ENCODE results near the gene TNFAIP6.
"Not testable (repeated sequence)": the region's sequence is repeated elsewhere in the genome, so short reads cannot be mapped to it uniquely, and the experiment has no call there.

The TNFAIP6 gene, protein sequence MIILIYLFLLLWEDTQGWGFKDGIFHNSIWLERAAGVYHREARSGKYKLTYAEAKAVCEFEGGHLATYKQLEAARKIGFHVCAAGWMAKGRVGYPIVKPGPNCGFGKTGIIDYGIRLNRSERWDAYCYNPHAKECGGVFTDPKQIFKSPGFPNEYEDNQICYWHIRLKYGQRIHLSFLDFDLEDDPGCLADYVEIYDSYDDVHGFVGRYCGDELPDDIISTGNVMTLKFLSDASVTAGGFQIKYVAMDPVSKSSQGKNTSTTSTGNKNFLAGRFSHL

DNA sequence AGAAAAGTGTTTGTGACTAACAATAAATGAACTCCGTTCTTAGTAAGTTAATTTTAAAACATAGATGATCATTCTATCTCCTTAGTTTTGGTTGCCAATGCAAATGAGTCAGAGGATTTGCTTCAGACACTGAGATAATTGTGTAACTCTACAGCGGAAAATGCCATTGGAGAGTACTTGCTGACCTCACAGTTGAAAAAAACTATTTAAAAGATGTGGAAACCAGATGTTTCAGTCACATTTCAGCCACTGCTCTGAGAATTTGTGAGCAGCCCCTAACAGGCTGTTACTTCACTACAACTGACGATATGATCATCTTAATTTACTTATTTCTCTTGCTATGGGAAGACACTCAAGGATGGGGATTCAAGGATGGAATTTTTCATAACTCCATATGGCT is at the start of gene TNFAIP6:
TSS of gene TNFAIP6 (plus strand) at position 234 of the 400 bp plus-strand sequence. CDS start at position 309, 75 bp downstream.
- DNase-seq: peak; percentile 47

DNA sequence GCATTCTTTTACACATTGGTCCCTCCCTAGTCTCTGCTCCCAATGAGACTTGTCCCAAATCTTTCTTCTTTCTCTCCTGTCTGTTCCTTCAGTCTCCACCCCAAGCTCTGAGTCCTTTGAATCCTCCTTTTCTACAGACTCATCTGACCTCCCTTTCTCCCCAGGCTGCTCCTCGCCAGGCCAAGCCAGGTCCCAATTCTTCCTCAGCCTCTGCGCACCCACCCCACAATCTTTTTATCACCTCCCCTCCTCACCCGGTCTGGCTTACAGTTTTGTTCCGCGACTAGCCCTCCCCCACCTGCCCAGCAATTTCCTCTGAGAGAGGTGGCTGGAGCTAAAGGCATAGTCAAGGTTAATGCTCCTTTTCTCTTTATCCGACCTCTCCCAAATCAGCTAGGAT is 47.1 kb upstream of the TNFAIP6 start:
- DNase-seq: not testable (repeated sequence)

DNA sequence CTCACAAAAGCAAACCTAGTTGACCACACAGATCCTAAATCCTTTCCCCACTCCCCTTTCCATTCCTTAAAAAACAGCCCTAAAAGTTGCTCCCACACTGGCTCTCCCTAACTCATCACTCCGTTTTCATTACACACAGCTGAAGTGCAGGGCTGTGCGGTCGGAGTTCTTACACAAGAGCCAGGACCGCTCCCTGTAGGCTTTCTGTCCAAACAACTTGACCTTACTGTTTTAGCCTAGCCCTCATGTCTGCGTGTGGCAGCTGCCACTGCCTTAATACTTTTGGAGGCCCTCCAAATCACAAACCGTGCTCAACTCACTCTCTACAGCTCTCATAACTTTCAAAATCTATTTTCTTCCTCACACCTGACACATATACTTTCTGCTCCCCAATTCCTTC is 45.0 kb upstream of the TNFAIP6 start:
- DNase-seq: not testable (repeated sequence)

DNA sequence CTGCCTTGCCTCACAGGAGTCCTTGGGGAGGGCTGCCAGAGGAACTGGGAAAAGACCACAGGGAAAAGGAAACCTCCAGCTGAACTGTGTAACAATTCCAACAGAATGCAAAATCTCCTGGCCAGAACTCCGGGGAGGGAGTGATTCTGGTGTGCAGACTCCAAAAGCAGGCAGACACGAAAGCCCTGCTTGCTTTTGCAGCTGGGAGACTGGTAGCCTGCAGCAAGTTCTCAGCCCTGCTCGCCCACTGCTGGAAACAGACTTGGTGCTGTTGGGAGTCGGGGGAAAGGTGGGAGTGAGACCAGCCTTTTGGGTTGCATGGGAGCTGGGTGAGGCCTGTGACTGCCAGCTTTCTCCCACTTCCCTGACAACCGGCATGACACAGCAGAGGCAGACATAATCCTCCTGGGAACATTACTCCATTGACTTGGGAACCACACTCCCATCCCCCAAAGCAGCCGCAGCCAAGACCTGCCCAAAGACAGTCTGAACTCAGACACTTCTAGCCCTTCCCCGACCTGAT is 42.0 kb upstream of the TNFAIP6 start:
- peak; percentile 59 for DNase-seq

DNA sequence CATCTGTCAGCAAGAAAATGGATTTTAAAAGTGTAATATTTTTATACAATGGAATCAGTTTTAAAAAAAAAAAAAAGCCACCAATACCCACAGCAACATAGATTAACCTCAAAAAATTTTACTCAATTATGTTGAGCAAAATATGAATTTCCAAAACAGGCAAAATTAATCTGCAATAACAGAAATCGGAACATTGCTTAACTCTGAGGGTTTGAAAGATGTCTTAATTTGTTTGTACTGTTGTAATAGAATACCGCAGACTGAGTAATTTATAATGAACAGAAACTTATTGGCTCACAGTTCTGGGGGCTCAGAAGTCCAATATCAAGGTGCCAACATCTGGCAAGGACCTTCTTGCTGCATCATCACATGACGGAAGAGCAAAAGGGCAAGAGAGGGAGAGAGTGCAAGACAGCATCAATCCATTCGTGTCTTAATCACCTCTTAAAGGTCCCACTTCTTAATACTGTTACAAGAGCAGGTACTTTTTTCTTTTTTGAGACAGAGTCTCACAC is 31.8 kb upstream of the TNFAIP6 start:
- DNase-seq: no peak

DNA sequence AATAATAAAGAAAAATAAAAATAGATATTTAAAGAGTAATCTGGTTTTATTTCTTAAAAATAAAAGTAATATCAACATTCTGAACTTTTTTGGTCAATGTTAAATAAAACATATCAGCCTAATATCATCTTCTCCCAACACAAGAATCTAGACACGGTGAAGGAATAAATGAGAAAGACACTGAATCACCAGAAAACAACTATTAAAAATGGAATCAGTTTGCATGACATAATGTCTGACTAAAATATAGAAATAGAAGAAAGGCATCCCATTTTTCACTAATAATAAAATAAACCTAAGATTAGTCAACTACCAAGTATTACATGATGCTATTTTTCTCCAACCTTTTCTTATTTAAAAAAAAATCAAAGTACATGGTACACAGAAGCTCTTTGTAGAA is 30.8 kb upstream of the TNFAIP6 start:
- DNase-seq: no peak

DNA sequence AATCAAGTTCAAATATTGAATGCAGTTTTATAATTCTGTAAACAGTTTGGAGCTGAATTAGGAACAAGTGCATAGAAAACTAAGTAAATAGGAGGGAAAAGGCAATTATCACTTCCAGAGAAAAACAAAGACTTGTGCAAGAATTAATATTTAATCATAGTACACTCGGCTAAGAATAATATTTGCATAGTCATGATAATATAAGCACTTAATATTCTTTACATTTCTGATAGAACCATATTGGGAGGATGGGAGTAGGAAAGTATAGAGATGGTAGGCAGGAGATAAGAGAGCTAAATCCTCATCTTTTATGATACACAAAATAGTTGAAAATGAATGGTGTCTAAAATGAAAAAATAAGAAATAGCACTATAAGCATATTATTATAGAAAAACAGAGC is 27.4 kb upstream of the TNFAIP6 start:
- DNase-seq: no peak

DNA sequence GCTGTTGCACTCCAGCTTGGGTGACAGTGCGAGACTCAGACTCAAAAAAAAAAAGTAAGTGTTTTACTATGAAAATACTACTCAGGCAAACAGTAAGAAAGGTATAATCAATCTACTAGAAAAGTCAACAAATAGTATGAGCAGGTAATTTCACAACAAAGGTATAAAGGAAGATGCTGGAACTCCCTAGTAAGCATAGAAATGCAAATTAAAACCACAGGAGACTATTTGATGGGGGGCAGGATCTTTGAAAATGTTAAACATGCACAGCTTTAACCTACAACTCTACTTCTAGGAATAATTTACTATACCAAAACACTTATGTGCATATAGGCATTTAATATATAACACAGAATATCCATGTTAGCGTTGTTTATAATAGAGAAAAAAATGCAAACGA is 24.3 kb upstream of the TNFAIP6 start:
- no peak for DNase-seq

DNA sequence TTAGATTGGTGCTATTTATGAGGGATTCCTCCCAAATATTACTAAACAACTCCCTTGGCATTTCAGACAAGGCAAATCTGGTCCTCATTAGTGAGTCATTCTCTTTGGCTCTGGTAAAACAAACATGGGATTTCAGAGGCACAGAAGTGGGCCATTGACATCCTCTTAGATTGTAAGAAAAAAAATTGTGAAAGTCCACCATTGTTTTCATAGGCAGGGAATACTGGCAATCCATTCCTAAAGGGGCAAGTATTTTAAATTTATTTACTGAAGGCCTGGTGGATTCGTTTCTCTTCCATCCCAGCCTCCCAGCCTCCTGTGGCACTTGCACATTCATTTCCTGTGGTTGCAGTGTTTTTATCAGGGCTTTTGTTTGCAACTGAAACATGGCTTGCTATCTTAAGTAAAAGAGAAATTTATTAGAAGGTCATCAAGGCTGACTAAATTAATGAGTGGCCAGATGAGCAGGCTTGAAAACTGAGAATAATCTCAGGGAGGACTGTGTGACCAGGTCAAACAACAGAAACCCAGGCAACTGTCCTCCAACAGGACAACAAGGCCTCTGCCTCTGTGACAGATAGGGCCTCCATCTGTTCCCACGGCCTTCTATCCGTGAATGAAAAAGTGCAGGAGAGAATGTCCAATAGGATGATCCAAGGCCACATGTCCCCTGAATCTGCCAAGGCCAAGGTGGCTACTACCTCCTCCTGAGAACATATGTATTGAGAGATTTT is 23.1 kb upstream of the TNFAIP6 start:
- peak; percentile 28 for DNase-seq

DNA sequence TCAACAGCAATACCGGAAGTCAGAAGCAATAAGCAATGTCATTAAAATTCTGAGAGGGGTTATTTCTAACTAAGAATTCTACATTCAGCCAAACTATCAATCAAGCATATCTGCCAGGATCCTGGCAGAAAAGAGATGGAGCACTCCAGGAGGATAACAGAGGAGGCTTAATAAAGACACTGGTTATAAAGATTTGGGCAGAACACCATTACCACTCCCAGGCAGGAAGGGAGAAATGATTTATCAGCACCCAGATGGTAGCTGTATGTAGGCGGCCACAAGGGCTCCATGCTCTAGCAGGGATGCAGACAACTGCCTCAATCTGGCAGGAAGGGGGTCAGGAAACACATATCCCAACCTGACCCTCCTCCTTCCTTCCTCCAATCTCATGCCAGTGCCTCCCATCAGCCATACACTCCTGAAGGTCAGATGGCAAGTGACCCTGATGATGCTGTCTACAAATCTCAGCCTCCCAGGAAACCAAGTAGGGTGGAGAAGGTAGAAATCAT is 20.5 kb upstream of the TNFAIP6 start:
- no peak for DNase-seq

DNA sequence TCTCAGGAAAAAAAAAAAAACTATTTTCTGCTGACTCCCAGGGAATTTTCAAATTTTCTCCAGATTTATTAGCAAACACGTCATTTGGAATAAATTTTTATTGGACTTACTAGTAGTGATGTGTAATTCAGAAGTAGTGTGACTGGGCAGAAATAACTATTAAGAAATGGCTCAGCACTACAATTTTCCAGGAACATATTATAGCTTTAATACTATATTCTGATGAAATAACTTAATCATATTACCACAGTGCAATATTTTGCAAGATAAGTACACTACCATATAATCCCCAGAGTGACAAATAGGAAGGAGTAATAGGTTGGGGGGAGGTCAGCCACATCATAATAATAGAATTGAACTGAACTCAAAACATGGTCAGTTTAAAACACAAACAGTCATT is 19.7 kb upstream of the TNFAIP6 start:
- no peak for DNase-seq

DNA sequence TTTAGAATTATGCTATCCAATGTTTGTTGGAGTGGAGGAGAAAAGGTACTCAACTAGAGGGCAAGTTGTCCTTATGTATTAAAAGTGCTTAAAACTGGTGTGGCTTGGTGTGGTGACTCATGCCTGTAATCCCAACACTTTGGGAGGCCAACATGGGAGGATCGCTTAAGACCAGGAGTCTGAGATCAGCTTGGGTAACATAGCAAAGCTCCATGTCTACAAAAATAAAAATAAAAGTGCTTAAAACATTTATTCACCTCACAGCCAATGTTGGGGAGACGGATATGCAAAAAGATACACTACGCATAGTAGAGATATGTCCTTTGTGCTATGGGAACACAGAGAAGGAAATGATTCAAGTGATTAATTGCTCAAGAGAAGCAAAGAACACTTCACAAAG is 19.3 kb upstream of the TNFAIP6 start:
- DNase-seq: no peak

DNA sequence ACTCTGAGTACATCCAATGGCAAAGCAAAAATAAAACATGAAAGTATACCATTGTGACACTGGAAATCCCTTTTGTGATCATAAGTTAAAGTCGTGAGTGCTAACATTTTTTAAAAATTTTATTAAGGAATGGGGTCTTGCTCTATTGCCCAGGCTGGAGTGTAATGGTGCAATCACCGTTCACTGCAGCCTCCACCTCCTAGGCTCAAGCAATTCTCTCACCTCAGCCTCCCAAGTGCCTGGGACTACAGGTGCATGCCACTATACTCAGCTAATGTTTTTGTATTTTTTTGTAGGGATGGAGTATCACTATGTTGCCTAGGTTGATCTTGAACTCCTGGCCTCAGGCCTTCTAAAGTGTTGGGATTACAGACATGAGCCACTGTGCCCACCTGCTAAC is 14.3 kb upstream of the TNFAIP6 start:
- no peak for DNase-seq

DNA sequence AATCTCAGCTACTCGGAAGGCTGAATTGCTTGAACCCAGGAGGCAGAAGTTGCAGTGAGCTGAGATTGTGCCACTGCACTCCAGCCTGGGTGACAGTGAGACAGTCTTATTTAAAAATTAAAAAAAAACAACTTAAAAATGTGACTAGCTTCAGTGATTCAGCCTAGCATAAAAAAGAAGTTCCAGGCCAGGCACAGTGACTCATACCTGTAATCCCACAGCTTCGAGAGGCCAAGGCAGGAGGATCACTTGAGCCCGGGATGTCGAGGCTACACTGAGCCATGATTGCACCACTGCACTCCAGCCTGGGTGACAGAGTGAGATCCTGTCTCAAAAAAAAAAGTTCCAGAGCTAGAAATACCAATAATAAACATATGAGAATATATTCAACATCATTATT is 13.2 kb upstream of the TNFAIP6 start:
- DNase-seq: not testable (repeated sequence)

DNA sequence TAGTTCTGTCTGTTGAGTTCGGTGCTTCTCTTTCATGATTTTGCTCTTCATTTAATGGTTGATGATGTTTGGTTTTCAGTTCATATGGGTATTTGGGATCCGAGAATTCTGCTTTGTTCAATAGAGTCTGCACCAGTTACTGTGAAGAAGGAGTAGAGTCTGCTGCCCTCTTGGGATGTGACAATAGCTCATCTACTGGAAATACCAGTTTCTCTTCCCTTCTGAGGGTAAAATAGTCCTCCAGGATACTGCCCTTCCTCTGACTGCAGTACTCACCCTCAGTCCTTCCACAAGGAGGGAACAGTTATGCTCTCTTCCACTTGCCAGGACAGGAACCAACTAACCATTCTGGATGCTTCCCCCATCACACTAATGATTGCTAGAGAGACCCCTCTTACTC is 12.5 kb upstream of the TNFAIP6 start:
- no peak for DNase-seq

DNA sequence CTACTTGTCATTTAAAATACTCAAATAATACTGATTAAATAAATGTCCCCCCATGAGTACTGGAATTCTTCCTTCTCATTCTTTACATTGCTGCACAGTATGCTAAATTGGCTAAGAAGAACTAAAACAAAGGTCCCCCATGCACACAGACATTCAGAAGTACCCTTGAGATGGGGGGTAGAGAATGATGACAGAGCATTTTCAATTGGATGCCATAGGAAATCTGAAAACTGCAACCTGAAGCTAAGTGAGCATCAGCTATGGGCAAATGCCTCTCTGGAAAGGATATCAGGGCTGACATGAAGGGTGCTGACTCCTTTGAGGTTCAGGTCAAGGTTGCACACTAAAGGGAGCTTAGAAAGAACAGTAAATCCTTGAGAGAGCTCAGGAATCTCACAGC is 10.1 kb upstream of the TNFAIP6 start:
- DNase-seq: no peak

DNA sequence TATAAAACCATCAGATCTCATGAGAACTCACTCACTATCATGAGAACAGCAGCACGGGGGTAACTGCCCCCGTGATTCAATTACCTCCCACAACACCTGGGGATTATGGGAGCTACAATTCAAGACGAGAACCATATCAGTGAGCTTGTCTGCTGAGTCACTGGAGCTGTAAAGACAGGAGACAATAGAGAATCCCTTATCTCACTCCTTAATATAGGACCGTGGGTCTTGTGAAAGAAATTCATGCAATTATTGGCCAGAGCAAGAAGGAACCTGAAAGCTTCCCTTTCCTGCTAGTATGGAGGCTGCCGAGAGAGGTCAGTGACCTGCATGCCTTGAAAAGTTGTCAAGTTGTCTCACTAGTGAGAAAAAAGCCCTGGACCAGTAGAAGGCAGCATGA is 9.5 kb upstream of the TNFAIP6 start:
- DNase-seq: no peak

DNA sequence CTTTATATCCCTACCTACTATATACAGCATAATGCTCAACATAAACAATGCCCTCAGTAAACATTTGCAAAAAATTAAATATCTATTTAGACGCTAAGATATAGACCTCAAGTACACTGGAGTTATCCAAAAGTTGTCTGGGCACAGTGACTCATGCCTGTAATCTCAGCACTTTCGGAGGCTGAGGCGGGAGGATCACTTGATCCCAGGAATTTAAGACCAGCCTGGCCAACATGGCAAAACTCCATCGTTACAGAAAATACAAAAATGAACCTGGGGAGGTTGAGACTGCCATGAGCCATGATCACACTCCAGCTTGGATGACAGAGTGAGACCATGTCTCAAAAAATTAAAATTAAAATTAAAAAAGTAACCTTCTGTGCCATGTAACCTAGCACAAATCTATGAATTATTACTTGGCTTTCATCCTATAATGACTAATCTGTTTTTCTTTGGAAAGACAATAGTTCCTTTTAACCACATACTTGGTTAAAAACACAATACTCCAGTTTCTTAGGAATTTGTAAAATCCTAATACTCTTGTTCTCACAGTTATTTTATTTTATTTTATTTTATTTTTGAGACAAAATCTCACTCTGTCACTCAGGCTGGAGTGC is 6.7 kb upstream of the TNFAIP6 start:
- no peak for DNase-seq

DNA sequence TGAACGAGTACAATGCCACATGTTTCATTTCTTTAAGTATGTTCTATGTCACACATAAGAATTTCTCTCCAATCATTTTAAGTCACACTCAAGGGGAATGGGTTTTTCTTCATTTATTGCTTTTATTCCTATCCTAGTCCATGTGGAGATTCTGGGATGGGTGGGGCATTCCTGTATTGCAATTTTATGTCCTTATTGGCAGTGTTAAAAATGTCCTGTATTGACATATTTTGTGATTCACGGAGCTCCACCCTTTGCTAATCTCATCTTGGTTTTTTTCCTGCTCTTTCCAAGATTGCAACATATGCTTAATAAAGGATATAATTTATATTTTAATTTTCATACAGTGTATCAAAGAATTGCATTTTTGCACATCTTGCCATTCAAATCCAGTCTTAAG is 3.4 kb upstream of the TNFAIP6 start:
- no peak for DNase-seq

DNA sequence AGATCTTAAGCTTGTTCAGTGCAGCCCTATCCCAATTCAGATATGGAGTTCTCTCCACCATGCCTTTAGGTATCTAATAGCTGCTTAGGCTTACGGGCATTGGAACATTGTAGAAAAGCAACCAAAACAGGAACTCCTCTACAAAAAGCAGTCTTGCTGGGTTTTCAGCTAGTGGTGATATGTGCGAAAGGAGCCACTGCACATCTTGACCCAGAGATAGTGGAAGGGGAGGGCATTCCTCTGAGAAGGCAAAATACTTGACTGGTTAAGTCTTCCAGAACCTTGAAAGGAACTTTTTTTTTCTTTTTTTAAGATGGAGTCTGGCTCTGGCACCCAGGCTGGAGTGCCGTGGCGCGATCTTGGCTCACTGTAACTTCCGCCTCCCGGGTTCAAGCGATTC is 2.6 kb upstream of the TNFAIP6 start:
- no peak for DNase-seq

DNA sequence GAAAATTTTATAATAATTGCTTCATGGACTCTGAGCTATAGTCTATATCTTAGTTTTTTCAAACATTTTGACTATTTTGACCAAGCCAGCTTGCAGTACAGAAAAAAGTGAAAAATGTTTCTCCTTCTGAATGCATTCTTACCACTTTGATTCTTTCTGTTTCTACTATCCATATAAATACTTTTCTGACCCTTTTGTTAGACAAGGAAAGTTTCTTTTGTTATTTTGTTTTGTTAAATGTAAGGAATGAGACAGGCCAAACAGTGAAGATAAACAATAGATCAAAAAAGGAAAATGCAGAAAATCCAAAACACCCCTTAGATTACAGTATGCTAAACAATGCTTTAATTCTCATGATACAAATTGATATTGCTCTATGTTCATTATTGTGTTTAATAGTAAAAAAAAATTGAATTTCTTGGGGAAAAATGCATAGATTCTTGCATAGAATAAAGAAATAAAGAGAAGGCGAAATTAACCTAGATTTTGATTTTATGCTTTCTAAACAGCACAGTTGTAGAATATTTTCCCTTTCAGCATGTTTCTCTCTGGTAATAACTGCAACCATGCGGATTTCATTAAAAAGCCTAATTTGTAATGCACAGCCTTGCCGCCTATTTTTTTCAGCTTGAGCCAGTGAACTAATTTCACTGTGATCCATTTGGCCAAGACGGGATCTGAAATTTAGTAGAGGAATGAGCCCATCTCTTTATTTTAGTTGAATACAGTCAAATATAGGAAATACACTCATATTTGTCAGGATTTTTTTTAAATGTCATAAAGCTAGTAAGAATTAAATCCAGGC is 976 bp downstream of the TNFAIP6 start:
- no peak for DNase-seq

DNA sequence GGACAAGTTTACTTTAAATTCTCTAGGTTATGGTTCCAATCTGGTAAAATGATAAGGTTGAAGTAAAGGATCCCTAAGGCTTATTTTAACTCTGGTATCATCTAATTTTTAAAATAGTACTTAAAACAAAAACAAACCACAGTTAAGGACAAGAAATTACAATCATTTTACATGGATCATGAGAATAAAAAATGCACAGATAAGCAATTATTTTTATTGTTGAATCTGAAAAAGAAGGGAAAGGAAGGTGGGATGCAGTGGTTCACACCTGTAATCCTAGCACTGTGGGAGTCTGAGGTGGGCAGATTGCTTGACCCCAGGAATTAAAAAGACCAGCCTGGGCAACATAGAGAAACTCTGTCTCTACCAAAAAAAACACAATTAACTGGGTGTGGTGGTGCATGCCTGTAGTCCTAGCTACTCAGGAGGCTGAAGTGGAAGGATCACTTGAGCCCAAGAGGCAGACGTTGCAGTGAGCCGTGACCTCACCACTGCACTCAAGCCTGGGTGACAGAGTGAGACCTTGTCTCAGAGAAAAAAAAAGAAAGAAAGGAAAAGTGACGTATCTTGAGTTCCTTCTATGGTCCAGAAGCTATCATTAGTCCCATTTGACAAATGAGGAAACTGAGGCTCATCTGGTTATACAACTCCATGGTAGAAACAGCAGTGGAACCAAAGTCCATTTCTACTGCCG is 2.5 kb downstream of the TNFAIP6 start:
- DNase-seq: no peak
